DMS 273 treated with DMSO at 0.1 percent for 48 hours (cell line): ENCODE results near the gene CD226.
"Not testable (repeated sequence)": the region's sequence is repeated elsewhere in the genome, so short reads cannot be mapped to it uniquely, and the experiment has no call there.

Experiments used
- DNase-seq: peaks from one replicate; lab custom pipeline; 2025; lab: John Stamatoyannopoulos, UW

CD226 gene

GRCh38 chr18:69872661-69873060, 75.0 kb downstream of the CD226 start:
- DNase-seq, result no peak

DNA sequence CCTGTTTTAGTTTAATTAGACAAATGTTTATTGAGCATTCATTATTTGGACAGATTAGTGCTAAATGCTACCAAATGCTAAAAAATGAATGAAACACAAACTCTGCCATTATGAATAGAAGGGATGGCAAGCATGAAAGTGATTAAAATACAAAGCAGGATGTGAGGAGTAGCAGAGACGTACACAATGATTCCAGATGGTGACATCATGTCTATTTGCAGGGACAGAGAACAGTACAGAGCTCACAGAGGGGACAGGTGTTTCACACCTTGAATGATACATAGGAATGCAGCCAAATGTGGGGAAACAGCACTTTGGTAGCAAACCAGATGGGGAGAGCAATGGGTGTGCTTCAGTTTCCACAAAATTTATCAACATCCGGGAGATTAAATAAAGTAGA, 76.3 kb downstream of the CD226 start:
- no peak for DNase-seq

GRCh38 chr18:69870736-69871135, 76.9 kb downstream of the CD226 start:
- DNase-seq, result no peak

DNA sequence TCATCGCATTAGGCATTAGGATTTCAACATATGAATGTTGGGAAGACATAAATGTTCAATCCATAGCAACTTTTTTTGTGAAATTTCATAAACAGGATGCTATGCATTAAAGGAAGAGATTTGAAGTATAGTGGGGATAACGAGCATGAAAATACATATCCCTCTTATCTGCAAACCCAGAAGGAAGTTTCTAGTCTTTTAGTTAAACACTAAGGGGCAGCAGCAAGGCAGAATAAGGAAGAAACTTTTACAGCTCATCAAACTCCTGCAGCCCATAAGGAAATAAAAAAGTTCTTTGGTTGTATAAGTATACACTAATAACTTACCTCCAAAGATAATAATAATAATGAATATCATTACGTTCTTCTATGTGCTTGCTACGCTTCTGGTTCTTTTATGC, 81.5 kb downstream of the CD226 start:
- no peak for DNase-seq

GRCh38 chr18:69865776-69866175, 81.9 kb downstream of the CD226 start:
- DNase-seq, result no peak

DNA sequence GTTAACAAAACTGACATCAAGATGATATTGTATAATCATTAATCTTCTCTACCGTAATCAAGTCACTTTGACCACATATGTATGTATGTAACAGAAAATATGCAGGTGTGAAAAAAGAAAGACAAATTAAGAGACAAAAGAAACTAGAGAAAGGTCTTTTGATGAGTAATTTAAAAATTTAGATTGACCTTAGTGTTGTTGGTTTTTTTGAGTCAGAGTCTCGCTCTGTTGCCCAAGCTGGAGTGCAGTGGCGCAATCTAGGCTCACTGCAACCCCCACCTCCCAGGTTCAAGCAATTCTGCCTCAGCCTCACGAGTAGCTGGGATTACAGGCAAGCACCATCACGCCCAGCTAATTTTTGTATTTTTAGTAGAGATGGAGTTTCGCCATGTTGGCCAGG, 82.9 kb downstream of the CD226 start:
- not testable (repeated sequence) for DNase-seq

DNA sequence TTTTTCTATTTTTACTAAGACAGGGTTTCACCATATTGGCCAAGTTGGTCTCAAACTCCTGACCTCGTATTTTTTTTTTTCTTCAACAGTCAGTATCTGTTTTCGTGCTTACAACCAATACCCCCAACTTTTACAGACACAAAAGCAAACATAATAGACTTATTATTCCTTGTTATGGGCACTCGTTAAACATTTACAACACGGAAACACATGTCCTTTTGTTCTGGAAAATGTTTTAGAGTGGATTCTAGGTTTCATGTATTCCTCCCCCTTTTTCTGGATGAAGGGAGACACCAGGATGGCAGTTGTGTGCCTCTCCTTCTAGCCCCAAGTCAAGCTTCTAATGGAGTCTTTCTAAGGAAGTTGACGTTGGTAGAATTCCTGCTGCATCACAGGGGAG, 88.8 kb downstream of the CD226 start:
- no peak for DNase-seq

- no peak for DNase-seq
These were observed 93.2 kb downstream of the CD226 start for GRCh38 chr18:69854455-69854854.

DNA sequence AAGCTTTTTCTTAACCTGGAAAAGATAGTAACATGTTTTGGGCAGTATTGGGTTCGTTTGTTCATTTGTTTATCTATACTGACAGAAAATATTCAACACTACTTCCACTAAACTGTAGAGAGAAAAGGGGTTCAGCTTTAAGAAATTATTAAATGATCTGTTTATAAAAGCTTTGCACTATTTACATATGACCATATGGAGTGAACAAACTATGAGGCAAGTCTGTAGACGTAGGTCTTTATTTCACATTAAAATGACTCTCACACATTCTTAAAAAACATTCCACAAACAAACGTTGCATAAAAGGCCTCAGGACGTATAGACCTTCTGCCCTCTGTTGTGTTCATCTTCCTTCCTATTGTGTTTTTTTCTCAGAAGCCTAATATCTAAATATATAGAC, 94.6 kb downstream of the CD226 start:
- no peak for DNase-seq

DNA sequence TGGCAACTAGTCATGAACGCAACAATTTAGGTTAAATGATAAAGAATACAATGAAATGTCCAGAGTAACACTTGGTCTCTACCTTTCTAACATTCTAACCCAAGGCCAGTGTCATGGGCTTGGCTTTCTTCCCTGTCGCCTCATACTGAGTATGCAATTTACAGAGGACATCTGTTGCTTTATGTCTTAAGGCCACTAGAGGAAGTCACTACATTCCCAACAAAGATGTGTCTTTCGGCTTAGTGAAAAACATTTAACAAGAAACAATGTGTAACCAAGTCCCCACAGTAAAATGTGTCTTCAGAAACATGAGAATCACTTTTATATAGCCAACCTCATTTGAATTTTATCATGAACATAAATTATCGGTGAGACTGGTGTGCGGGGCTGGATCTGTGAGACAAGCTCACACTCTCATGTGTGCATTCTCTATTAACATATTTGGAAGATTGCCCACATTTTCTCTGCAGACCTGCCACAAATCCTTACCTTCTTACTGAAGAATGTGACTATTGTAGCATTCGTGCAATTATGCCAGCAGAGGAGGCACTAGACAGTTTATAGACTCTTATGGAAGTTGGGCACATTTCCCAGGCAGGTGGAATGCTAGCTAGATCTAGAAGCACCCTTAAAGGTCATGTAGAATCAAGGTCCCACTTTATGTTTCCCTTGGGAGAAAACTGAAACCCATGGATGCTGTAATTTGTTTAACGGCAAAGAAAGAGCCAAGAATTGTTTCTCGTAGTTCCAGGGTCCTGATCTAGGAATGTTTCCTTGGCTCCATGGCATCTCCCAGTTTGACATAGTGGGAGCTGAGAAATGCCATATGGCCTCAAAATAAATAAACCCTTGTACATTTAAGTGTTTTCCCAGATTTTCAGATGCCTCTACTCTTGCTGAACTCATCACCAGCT, 101.8 kb downstream of the CD226 start:
- DNase-seq, result peak; percentile 55

GRCh38 chr18:69844656-69845055, 103.0 kb downstream of the CD226 start:
- DNase-seq, result no peak

GRCh38 chr18:69843015-69843414, 104.7 kb downstream of the CD226 start:
- no peak for DNase-seq

DNA sequence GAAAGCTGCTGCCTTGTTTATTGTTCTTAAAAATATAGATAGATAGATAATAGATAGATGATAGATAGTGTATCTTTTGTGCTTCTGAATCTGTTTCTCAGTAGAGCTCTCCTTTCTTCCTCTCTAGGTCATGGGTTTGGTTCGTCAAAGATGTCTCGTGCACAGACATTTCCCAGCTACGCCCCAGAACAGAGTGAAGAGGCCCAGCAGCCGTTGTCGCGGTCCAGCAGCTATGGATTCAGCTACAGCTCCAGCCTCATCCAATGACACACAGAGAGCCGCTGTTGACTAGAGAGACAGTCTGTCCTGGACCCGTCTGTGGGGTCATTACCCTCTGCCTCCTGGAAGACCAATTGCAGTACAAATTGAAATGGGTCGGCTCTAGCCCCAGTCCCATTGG, 106.6 kb downstream of the CD226 start:
- no peak for DNase-seq

- no peak for DNase-seq
These were observed 107.2 kb downstream of the CD226 start for GRCh38 chr18:69840445-69840844.

DNA sequence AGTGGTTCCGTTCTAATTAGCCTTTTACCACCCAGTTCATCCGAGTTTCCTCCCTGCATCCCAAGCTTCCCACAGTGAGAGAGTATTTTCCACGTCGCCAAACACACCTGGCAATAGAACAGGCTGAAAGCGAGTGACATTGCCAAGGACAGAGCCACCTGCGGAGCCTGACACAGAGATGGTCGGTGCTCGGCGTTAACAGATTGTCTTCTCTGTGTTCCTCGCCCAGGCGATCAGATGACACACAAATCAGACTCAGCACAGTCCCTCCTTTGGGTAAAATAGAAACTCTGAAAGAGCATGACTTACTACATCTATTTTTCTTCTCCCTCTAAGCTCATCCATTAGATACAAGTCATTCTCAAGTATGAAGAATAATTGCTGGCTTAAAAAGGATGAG, 107.7 kb downstream of the CD226 start:
- DNase-seq, result no peak

GRCh38 chr18:69839497-69839896, 108.2 kb downstream of the CD226 start:
- no peak for DNase-seq

- no peak for DNase-seq
These were observed 108.9 kb downstream of the CD226 start for GRCh38 chr18:69838620-69839411.

GRCh38 chr18:69838003-69838402, 109.7 kb downstream of the CD226 start:
- no peak for DNase-seq

- DNase-seq, result not testable (repeated sequence)
These were observed 112.7 kb downstream of the CD226 start for GRCh38 chr18:69834980-69835379.

DNA sequence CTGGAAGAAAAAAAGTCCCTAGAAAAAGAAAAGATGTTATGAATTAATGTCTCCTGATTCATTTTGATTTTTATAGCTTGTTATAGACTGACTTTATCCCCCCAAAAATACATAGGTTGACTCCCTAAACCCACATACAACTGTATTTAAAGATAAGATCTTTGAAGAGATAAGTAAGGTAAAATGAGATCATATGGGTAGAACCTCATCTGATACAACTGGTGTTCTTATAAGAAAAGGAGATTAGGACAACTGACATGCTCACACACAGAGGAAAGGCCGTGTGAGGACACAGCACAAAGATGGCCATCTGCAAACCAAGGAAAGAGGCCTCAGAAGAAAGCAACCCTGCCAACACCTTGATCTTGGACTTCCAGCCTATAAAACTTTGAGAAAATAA, 117.5 kb downstream of the CD226 start:
- no peak for DNase-seq

DNA sequence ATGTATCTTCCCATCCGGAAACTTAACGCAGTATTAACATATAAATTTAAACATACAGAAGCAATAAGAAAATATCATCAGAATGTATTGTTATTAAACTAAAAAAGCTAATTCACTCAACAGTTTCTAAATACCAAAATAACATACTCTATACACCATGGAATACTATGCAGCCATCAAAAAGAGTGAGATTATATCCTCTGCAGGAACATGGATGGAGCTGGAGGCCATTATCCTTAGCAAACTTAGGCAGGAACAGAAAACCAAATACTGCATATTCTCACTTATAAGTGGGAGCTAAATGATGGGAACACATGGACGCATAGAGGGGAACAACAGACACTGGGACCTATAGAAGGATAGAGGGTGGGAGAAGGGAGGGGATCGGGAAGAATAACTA, 127.1 kb downstream of the CD226 start:
- DNase-seq, result no peak

GRCh38 chr18:69819460-69819859, 128.2 kb downstream of the CD226 start:
- DNase-seq, result no peak

- no peak for DNase-seq
These were observed 130.2 kb downstream of the CD226 start for GRCh38 chr18:69817335-69817940.
